HCEC 1CT (cell line): ENCODE results near the gene LRP1B.
"Not testable (repeated sequence)": the region's sequence is repeated elsewhere in the genome, so short reads cannot be mapped to it uniquely, and the experiment has no call there.

Experiments used
- DNase-seq: peaks from one replicate; pipeline ENCODE4 v3.0.0-alpha.2; 2017

Gene LRP1B

GRCh38 chr2:140363131-140363530 is 1767.7 kb downstream of the LRP1B start:
- no peak for DNase-seq

- no peak for DNase-seq
These were observed 1768.5 kb downstream of the LRP1B start for GRCh38 chr2:140362361-140362760.

GRCh38 chr2:140359056-140359771 is 1771.6 kb downstream of the LRP1B start:
- DNase-seq = no peak

- no peak for DNase-seq
These were observed 1774.1 kb downstream of the LRP1B start for GRCh38 chr2:140356697-140357096.

- no peak for DNase-seq
These were observed 1775.2 kb downstream of the LRP1B start for GRCh38 chr2:140355511-140356090.

GRCh38 chr2:140354544-140354943 is 1776.3 kb downstream of the LRP1B start:
- no peak for DNase-seq

GRCh38 chr2:140353541-140353940 is 1777.3 kb downstream of the LRP1B start:
- peak; percentile 88 for DNase-seq

- no peak for DNase-seq
These were observed 1779.1 kb downstream of the LRP1B start for GRCh38 chr2:140351692-140352091.

- DNase-seq = peak; percentile 14
These were observed 1781.1 kb downstream of the LRP1B start for GRCh38 chr2:140349695-140350094.

- DNase-seq = no peak
These were observed 1782.0 kb downstream of the LRP1B start for GRCh38 chr2:140348826-140349225.

GRCh38 chr2:140344838-140345237 is 1786.0 kb downstream of the LRP1B start:
- DNase-seq = peak; percentile 43

- not testable (repeated sequence) for DNase-seq
These were observed 1786.5 kb downstream of the LRP1B start for GRCh38 chr2:140344266-140344665.

GRCh38 chr2:140338795-140339194 is 1792.0 kb downstream of the LRP1B start:
- DNase-seq = no peak

- no peak for DNase-seq
These were observed 1793.8 kb downstream of the LRP1B start for GRCh38 chr2:140337061-140337460.

- no peak for DNase-seq
These were observed 1814.5 kb downstream of the LRP1B start for GRCh38 chr2:140316345-140316744.

GRCh38 chr2:140311905-140312304 is 1818.9 kb downstream of the LRP1B start:
- no peak for DNase-seq

GRCh38 chr2:140308706-140309105 is 1822.1 kb downstream of the LRP1B start:
- peak; percentile 23 for DNase-seq

- DNase-seq = no peak
These were observed 1823.3 kb downstream of the LRP1B start for GRCh38 chr2:140307532-140307931.

GRCh38 chr2:140295767-140296166 is 1835.0 kb downstream of the LRP1B start:
- DNase-seq = no peak

- DNase-seq = no peak
These were observed 1842.1 kb downstream of the LRP1B start for GRCh38 chr2:140288726-140289125.

- DNase-seq = no peak
These were observed 1842.6 kb downstream of the LRP1B start for GRCh38 chr2:140288213-140288612.

GRCh38 chr2:140286377-140286776 is 1844.4 kb downstream of the LRP1B start:
- DNase-seq = no peak

GRCh38 chr2:140277344-140277743 is 1853.5 kb downstream of the LRP1B start:
- DNase-seq = not testable (repeated sequence)

GRCh38 chr2:140276661-140277060 is 1854.2 kb downstream of the LRP1B start:
- DNase-seq = no peak

- no peak for DNase-seq
These were observed 1855.4 kb downstream of the LRP1B start for GRCh38 chr2:140275427-140275826.
